IPS DF 19.7 (cell line): Measurements from ENCODE around the gene DOCK8.

Experiments used
- DNase-seq: peaks from one replicate; pipeline ENCODE4 v3.0.0-alpha.2; 2013; ENCODE audit warnings: low read depth, low spot score

DOCK8 gene

GRCh38 chr9:459491-460444 lies 245.1 kb downstream of the DOCK8 start:
- DNase-seq = no peak

DNA sequence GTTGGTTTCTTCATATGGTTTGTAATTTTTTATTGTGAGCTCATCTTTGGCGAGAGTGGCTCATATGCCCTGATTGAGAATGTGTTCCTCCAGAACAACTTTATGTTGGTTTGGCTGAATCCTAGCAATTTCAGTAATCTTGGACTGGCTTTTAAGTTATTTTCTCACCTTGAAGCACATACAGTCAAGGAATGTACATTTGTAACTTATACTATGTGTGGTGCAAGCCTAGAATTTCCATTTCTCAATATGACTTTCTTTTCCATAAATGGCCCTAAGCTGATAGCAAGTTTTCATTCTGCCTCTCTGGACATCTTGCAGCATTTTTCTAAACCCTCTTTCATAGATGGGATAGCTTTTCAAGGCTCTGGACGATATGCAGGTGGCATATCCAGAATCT lies 247.5 kb downstream of the DOCK8 start:
- no peak for DNase-seq

GRCh38 chr9:462606-463005 lies 247.9 kb downstream of the DOCK8 start:
- no peak for DNase-seq

DNA sequence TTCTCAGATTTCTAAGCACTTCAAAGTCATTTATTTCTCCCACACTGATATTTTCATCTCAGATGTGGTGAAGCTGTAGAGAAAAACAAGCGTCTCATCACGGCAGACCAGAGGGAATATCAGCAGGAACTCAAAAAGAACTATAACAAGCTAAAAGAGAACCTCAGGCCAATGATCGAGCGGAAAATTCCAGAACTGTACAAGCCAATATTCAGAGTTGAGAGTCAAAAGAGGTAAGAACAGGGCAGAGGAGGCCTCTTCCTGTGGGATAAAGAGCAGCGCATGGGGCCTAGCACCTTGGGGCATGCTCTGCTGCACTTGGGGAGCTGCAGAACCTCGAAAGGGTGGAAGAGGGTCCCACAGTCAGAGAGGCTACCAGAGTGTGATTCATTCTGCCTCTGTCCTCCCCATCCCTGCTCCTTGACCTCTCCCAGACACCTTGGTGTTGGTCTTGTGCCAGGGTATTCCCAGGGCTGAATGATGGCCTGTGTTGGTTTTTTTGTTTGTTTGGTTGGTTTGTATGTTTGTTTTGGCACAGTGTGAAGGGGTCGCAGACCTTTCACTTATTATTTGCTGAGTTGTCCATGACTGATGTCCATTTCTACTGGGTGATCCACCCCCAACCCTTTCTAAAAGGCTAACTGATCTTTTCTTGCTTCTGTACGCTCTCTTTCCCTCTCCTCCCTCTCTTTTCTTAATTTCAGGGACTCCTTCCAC lies 248.9 kb downstream of the DOCK8 start:
- no peak for DNase-seq

- no peak for DNase-seq
Observed at GRCh38 chr9:466747-467146, 252.1 kb downstream of the DOCK8 start.

DNA sequence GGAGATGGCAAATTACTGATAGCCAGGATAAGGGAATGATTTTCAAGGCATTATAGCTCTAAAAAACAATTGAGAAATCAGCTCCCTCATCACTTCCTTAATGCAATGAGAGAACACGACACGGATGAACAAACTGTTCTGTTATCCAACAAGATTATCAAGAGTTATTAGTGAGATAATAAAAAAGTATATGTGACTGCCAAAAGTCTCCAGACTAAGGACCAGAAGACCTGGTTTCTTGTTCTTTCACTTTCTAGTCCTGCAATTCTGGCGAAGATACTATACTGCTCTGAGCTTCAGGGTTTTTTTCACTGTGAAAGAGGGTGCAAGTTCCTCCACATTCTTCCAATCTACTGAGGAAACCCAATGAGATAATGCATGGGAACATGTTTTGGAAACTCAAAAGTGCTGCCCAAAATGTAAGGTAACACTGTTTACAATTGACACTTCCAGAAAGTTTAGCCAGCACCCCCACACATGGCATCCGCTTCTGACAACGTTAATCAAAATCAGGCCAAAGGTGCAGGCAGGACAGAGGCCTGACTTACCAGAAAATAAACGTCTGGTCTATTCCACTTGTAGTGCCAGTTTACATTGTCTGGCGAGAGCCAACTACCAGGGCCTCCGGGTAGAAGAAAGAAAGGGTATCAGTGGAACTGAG lies 254.2 kb downstream of the DOCK8 start:
- DNase-seq = no peak

DNA sequence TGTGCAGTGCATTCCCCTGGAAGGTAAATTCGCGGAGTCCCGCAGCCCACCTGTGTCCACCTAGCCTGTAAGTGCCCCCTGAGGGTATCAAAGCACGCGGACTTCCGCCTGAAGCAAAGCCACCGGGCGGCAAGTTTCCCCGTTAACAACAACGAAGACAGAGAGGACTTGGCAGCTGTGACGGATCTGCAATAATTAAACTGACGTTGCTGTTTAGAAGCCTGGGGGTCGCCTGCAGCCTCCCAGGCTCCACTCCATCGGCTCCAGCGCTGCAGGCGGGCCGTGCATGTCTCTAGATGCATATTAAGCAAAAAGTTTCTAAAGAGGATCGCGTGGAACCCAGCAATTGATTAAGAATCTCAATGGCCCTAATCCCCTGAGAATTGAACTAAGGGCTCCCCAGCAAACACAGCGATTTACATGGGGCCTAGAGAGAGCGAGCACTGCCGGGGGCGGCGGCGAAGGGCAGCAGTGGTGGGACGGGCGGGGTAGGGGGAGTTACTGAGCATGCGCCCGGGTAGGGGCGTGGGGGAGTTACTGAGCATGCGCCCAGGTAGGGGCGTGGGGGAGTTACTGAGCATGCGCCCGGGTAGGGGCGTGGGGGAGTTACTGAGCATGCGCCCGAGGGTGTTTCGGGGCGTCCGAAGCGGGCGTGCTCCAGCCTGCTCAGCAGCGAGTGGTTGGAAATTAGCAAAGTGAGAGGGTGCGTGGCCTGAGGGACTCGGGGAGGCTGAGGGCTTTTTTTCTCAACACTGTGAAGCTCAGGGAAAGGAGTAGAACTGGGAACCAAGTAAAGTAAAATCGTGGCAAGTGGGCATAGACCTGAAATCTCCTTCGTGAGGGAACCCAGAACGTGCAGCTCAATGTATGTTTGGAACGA lies 255.2 kb downstream of the DOCK8 start:
- DNase-seq = peak; percentile 47

DNA sequence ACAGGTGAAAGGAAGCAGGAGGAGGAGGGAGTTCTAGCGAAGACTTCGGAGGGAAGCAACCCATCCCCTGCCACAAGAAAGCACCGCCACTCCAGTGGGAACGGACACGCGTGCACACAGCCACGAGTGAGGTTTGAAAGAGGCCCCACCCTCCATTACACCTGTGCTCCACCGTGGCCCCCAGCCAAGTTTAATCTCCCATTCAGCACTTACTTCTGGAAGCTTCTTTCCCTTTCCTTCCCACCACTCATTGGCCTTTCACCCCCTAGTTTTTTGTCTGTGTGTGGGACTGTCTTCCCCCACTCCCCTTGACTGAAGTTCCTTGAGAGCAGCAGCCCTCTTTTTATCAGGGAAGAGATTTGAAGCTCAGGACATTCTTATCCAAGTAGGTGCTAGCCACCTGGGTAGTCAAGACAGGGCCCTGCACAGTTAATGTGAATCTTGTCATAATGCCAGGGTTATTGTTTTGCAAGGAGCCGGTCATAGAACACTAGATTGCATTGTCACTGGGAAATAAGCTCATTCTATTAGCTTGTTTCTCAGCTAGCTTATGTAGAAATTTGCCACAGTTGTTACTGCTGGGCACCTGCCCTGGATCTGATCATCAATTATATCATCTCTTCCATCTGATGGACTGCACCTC lies 256.0 kb downstream of the DOCK8 start:
- DNase-seq = no peak

DNA sequence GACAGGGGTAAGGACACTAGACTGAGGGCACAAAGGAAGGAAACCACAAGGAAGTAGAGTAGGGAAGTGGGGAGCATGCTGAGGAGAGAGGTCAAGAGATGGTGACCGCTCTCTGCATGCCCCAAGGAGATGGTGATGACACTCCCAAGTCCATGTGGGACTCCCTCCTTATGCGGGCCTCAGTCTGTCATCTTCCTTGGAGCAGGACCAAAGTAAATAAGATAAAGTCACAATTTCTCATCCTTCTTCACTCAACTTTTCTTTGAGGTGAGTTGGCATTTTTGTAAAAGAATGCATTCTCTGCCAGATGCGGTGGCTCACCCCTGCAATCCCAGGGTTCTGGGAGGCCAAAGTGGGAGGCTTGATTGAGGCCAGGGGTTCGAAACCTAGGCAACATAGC lies 256.7 kb downstream of the DOCK8 start:
- DNase-seq = no peak

- no peak for DNase-seq
Observed at GRCh38 chr9:472479-473075, 257.9 kb downstream of the DOCK8 start.

- DNase-seq = no peak
Observed at GRCh38 chr9:477193-477592, 262.5 kb downstream of the DOCK8 start.

GRCh38 chr9:479304-479970 lies 264.8 kb downstream of the DOCK8 start:
- no peak for DNase-seq

DNA sequence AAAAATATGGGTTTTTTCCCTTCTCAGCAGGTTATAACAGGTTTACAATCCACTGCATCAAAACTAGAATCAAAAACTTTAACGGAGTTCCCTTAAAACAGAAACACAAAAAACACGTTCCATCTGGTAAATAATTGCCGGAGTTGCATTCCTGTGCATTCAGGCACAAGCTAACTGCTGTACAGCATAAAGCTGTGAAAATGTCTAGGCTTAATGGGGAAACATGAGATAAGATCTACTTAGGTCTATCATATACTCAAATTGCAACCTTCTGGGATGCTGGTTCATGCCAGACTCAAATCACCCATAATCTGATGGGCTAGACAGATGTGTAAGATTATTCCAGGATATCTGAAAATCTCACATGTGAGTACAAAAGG lies 265.3 kb downstream of the DOCK8 start:
- DNase-seq = no peak

DNA sequence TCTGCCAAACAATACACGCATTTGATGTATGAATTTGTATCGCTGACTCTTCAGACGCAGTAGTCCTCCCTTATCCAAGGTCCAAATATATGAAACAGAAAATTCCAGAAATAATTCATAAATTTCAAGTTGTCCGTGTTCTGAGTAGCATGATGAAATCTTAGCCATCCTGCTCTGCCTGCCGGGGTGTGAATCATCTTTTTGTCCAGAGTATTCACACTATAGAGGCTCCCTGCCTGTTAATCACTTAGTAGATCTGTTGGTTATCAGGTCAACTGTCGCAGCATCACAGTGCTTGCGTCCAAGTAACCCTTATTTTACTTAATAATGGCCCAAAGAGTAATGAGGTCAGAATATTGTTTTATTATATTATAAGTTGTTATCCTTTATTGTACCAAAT lies 268.1 kb downstream of the DOCK8 start:
- DNase-seq = no peak

DNA sequence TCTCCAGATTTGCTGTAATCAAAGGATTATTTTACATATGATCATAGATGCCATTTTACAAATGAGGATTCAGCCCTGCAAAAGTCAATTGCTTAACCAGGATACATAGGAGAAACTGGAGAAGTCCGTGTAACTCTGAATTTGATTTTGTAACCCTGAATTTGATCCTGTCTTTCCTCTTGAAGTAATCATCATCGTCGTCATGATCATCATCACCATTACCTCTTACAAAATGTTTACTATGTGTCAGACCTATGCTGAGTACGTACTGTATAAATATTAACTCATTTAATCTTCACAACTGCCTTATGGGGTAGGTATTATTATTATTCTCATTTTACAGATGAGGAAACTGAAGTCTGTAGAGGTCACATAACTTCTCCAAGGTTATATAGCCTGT lies 271.5 kb downstream of the DOCK8 start:
- DNase-seq = no peak

GRCh38 chr9:487429-487828 lies 272.8 kb downstream of the DOCK8 start:
- no peak for DNase-seq

DNA sequence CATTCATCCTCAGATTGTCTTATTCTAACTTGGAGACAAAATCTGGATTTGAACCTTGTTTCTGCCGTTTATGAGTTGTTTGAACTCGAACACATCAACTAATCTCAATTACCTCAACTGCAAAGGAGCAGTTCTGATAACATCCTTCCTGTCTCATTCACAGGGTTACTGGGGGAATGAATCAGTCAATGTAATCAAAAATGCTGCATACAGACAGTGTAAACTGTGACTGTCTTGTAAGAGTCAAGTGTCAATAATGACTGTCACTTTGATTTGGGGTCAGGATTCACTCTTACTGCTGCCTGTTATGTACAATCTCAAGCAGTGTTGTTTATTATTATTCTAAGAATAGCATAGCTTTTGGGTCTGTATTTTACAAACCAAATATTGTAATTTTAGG lies 273.8 kb downstream of the DOCK8 start:
- no peak for DNase-seq

DNA sequence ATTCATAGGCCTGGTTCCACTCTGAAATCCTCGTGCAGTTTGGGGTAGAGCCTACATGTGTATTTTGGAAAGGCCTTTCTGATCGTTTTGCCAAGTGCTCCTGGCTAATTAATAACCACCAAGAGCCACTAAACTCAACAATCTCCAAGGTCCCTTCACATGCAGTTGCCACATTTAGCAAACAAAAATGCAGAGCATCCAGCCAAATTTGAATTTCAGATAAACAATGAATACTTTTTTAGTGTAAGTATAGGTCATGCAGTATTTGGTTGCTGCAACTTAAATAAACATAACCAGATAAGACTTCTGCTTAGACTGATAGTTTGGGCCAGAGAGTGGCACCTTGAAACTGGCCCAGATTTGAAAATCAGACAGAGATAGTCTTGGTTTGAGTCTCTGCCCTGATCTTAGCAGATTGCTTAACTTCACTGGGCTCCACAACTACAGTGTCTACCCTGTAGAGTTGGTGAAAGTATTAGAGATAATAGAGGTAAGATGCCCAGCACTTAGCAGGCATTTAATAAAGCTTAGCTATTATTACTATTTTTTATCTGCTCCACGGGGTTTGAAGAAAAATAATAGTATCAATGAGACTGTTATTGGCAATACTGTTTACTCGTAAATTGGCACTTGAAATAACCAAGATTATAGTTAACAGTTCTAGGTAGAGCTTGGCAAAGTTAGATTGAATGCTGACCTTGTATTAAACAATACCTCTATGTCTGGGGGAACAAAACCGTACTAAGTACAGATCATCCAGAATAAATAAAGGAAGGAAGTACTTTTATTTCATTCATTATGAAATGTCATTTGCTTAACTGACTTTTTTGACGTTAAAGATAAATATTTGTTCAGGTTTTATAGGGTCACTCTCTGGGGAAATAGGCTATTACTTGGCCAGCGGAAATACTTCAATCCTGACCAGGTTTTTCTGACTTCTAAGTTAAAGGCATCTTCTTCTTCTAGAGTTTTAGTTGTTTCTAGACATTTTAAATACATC lies 274.8 kb downstream of the DOCK8 start:
- DNase-seq = no peak

DNA sequence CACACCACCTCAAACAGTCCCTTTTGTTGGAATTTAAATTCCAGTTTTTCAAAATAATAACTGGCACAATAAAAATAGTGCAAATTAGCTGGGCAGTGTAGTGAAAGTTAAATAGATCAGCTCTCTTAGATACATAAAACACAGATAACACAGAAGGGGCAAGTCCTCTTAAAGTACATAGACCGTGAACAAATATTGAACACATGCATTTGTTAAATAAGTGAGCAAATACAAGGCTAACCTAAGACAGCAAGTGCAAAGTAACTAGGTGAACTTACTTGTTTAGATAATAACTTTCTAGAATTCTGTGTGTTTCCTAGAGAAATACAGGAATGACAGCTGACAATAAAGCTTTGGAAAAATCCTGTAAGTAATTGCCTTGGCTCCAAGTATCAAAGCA lies 280.1 kb downstream of the DOCK8 start:
- no peak for DNase-seq
